GM12878 (cell line): ENCODE measurements around the gene TBC1D10A. TPM values are rescaled to one million over a fixed set of nuclear protein-coding genes. Genes with fewer than 3 reads are reported as not detected.

ENCODE experiments used
- ATAC-seq: fragments of 200-7000 bp; cut with Tn5 transposase; 3 replicates; pipeline ENCODE4 v1.9.1; 2020; ENCODE audit warnings: mild to moderate bottlenecking, moderate library complexity
- BruUV-seq: library from RNA; stranded (reverse); fragments of 400-500 nt; replicated peaks from 2 replicates; lab custom pipeline; 2021; lab: Mats Ljungman, UMichigan
- CTCF ChIA-PET: fragments of 300-600 bp; sonication (Branson Sonifier 250); formaldehyde crosslinking; extraction: SDS; loops from one replicate; lab custom pipeline; 2021; ENCODE audit warnings: inconsistent platforms; lab: Yijun Ruan, JAX
- POLR2A ChIA-PET: fragments of 350-600 bp; formaldehyde crosslinking; extraction: SDS; loops from one replicate; lab custom pipeline; 2021; ENCODE audit warnings: inconsistent platforms; lab: Charles Lee
- RAD21 ChIA-PET: fragments of 300-600 bp; sonication (Branson Sonifier 250); formaldehyde crosslinking; loops from one replicate; lab custom pipeline; 2023; ENCODE audit warnings: antibody characterized with exemption; ENCODE audit not compliant: unreplicated experiment; lab: Charles Lee
- SMC1A ChIA-PET: fragments of 300-600 bp; sonication (Branson Sonifier 250); formaldehyde crosslinking; loops from one replicate; lab custom pipeline; 2023; ENCODE audit not compliant: unreplicated experiment, uncharacterized antibody; lab: Charles Lee
- DNase-seq: peaks from one replicate; pipeline ENCODE4 v3.0.0-alpha.2; 2011; ENCODE audit warnings: low read depth, low spot score
- FAIRE-seq: peaks from 3 replicates; lab custom pipeline; 2011; peaks lifted over from hg19 to GRCh38; lab: Jason Lieb, UNC
- H2AFZ ChIP-seq: 2 replicates; pipeline ENCODE4 v1.6.0; 2011; ENCODE audit warnings: low read depth, low read length, control low read depth; ENCODE audit not compliant: control insufficient read depth
- H3K27ac ChIP-seq: 2 replicates; pipeline ENCODE4 v1.5.1; 2011; ENCODE audit warnings: control low read depth; ENCODE audit not compliant: control insufficient read depth, insufficient read depth
- H3K27me3 ChIP-seq, 2 experiments: replicated peaks in 1 of 2; 2 replicates each; pipeline versions ENCODE4 v1.6.0 to v1.6.1; 2011; ENCODE audit warnings: low read length in 1 of 2; ENCODE audit not compliant: control insufficient read depth in 2 of 2, insufficient read depth in 2 of 2
- H3K36me3 ChIP-seq, 2 experiments: 2 replicates each; pipeline ENCODE4 v1.5.1; 2011; ENCODE audit warnings: low read length in 1 of 2; ENCODE audit not compliant: control insufficient read depth in 2 of 2, insufficient read depth in 2 of 2
- H3K4me1 ChIP-seq: 2 replicates; pipeline ENCODE4 v1.6.1; 2011; ENCODE audit warnings: mild to moderate bottlenecking, low read length, moderate library complexity, mixed read lengths; ENCODE audit not compliant: control insufficient read depth, insufficient read depth
- H3K4me2 ChIP-seq: 2 replicates; pipeline ENCODE4 v1.6.0; 2011; ENCODE audit warnings: control low read depth; ENCODE audit not compliant: control insufficient read depth, insufficient read depth
- H3K4me3 ChIP-seq: fragments of 200-600 bp; sonication (generic); 2 replicates; pipeline ENCODE4 v1.5.1; 2016
- H3K79me2 ChIP-seq: 2 replicates; pipeline ENCODE4 v1.6.0; 2011; ENCODE audit warnings: low read length; ENCODE audit not compliant: control insufficient read depth, insufficient read depth
- H3K9ac ChIP-seq: 2 replicates; pipeline ENCODE4 v1.8.0; 2011; ENCODE audit warnings: low read length, control low read depth, mixed read lengths; ENCODE audit not compliant: control insufficient read depth, insufficient read depth
- H3K9me3 ChIP-seq: replicated peaks from 3 replicates; pipeline ENCODE4 v1.5.1; 2011; ENCODE audit warnings: mild to moderate bottlenecking, low read length; ENCODE audit not compliant: control insufficient read depth, insufficient read depth
- H4K20me1 ChIP-seq: 2 replicates; pipeline ENCODE4 v1.6.0; 2011; ENCODE audit not compliant: control insufficient read depth, insufficient read depth
- CEBPB ChIP-seq, 2 experiments: fragments of 150-350 bp in 1 of 2; IDR thresholded peaks; 2 replicates each; pipeline ENCODE4 v1.6.1; 2012 to 2014; ENCODE audit warnings: low read depth in 2 of 2, low read length in 2 of 2, borderline replicate concordance in 1 of 2, inconsistent platforms in 1 of 2
- EGR1 ChIP-seq, 2 experiments: IDR thresholded peaks; 1 replicate in 1 of 2; 2 replicates in 1 of 2; pipeline ENCODE4 v1.6.1; 2011 to 2012; ENCODE audit warnings: low read depth in 2 of 2, low read length in 2 of 2, borderline replicate concordance in 1 of 2, mild to moderate bottlenecking in 1 of 2, moderate library complexity in 1 of 2
- KAT2A ChIP-seq: conservative IDR thresholded peaks from 2 replicates; pipeline ENCODE4 v1.6.1; 2011; ENCODE audit warnings: low read depth, low read length; ENCODE audit not compliant: control insufficient read depth
- NFYA ChIP-seq: IDR thresholded peaks from 2 replicates; pipeline ENCODE4 v1.6.1; 2011; ENCODE audit warnings: low read depth, mild to moderate bottlenecking, low read length, improper control_type of control experiment, borderline replicate concordance
- RFX5 ChIP-seq: IDR thresholded peaks from 2 replicates; pipeline ENCODE4 v1.6.1; 2011; ENCODE audit warnings: low read depth, low read length, improper control_type of control experiment
- RUNX3 ChIP-seq: IDR thresholded peaks from 2 replicates; pipeline ENCODE4 v1.6.1; 2012; ENCODE audit warnings: low read length, inconsistent platforms
- SIX5 ChIP-seq: IDR thresholded peaks from 2 replicates; pipeline ENCODE4 v1.6.1; 2011; ENCODE audit warnings: mild to moderate bottlenecking, low read depth, low read length, moderate library complexity; ENCODE audit not compliant: severe bottlenecking
- SMC3 ChIP-seq: IDR thresholded peaks from 2 replicates; pipeline ENCODE4 v1.6.1; 2011; ENCODE audit warnings: low read length, improper control_type of control experiment, borderline replicate concordance
- SREBF1 ChIP-seq: IDR thresholded peaks from 2 replicates; pipeline ENCODE4 v1.6.1; 2012; ENCODE audit warnings: mild to moderate bottlenecking, low read length
- WGBS: methylation state at CpG from one replicate; pipeline ENCODE4 v1.1.6; 2016; ENCODE audit warnings: low lambda C conversion rate; ENCODE audit not compliant: insufficient replicate concordance, insufficient coverage; ENCODE audit errors: missing lambda C conversion rate; 5-methylcytosine and 5-hydroxymethylcytosine counted together
- in situ Hi-C: fragments of 300-500 bp; cut with MboI; formaldehyde crosslinking; loops from 9 replicates; pipeline ENCODE4 v1.14.3; 2018; ENCODE audit warnings: mixed read lengths
- intact Hi-C: fragments of 100-400 bp; cut with micrococcal nuclease; formaldehyde crosslinking; loops from one replicate; pipeline ENCODE4 v1.14.2; 2022; ENCODE audit not compliant: unreplicated experiment
- polyA plus RNA-seq, 11 experiments: library from polyadenylated mRNA; depleted of rRNA in 4 of 11; unstranded in 6 of 11; stranded (reverse) in 5 of 11; fragments of >200 nt; fragmentation: Nextera tagmentation in 4 of 11; fragmentation: Illumina TruSeq in 1 of 11; extraction: Ambion mirVana in 4 of 11; extraction: Trizol in 1 of 11; gene quantifications; 1 replicate in 1 of 11; 2 replicates in 10 of 11; pipeline versions ENCODE4 v1.2.1 to v1.2.3, GENCODE V29; 2011 to 2016; ENCODE audit warnings: inconsistent platforms in 2 of 11, missing spikeins in 2 of 11, low read depth in 1 of 11
- total RNA-seq, 4 experiments: library from RNA; depleted of rRNA in 3 of 4; stranded (reverse); fragments of >200 nt in 3 of 4; fragmentation: Illumina TruSeq in 1 of 4; extraction: Trizol in 1 of 4; gene quantifications; 2 replicates each; pipeline versions ENCODE4 v1.2.1 to v1.2.3, GENCODE V29; 2013 to 2021

The TBC1D10A gene
- total and polyA plus RNA-seq, 10 of the 15 experiments (the other 5 are each of a cell fraction or from before 2014, with no cell fraction given), result 0.27 to 25.7 (median 15.3) TPM

DNA sequence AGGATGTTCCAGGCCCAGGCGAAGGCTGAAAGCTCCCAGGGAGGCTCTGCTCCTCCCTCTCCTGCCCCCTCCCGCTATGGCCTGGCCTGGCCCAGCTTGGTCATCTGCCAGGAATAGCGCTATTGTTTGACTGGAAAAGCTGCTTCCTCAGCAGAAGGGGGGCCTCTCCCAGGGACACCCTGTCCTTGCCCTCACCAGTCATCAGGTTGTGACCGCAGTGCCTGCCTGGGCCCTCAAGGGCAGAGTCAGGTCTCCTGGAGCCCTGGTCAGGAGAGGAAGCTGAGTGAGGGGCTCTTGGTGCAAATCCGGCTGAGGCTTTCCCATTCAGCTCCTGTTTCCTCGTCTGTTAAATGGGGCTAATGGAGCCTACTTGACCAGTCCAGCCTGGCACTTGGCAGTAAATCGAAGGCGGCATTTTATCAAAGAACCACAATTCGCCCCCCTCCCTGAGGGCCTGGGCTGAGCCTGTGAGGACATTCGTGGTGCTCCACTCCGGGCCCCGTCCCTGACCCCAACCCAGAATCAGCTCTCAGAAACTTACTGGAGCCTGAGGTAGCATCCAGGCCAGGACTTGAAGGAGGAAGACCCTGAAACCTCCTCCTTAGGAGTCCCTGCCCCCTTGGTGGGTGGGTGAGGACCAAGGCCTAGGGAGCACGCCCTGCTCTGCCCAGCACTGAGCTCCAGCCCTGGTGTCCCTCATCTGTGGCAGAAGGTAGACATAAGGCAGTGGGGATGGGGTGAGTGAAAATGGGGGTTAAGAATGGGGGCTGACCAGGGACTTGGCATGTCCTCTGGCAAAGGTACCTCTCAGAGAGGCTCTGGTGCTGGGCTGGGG is 35.5 kb downstream of the TBC1D10A start:
- 90% methylated on average over 13 of the region's 13 CpGs for WGBS
- no peaks in the 10 kb centered on the region for H4K20me1 ChIP-seq
- 0 out of 2 replicates have a peak overlapping the region, but pooled peaks have one; percentile 13 for H3K4me2 ChIP-seq
- H3K79me2 ChIP-seq, result no peaks in the 10 kb centered on the region
- in situ Hi-C loops, result no loop called here
- CTCF ChIA-PET, result interaction anchor here (0.6 to 10.5 kb wide), 5 partner anchors 17 to 132 kb away, joined by 3 to 436 read pairs (median 125); partner anchors contain the start of genes MTFP1, RNF215 and TBC1D10A
- no peaks in the 10 kb centered on the region for H3K27me3 ChIP-seq
- intact Hi-C loops, result no loop called here
- H3K9ac ChIP-seq, result no peak overlapping the region
- POLR2A ChIA-PET, result interaction anchor here (0.5 to 4.2 kb wide), 4 partner anchors 12 to 133 kb away, joined by 3 to 28 read pairs (median 6); partner anchors contain the start of gene TBC1D10A
- SMC1A ChIA-PET, result interaction anchor here (1.3 to 7.9 kb wide), 6 partner anchors 15 to 95 kb away, joined by 4 to 201 read pairs (median 58); partner anchors contain the start of genes RNF215 and TBC1D10A
- no peak for FAIRE-seq
- RAD21 ChIA-PET, result interaction anchor here (1.0 to 6.2 kb wide), 6 partner anchors 10 to 133 kb away, joined by 3 to 277 read pairs (median 76); partner anchors contain the start of genes MTFP1, RNF215 and TBC1D10A
- peaks cover 2 to 24% of the 10 kb centered on the region in 2 experiments; a peak in 3 of 4 replicates for H3K36me3 ChIP-seq
- no peak overlapping the region for H2AFZ ChIP-seq
- ATAC-seq, result no peak
- H3K4me1 ChIP-seq, result peaks cover 25% of the 10 kb centered on the region
- TF ChIP-seq SREBF1 (no peak), RUNX3 (no peak), EGR1 (IDR thresholded peaks at IDR 0.05; ENCODE audit: borderline replicate concordance in 1 of 2, low read depth in 2 of 2, low read length in 2 of 2) (no peak), CEBPB (IDR thresholded peaks at IDR 0.05; ENCODE audit: borderline replicate concordance in 1 of 2, low read depth in 2 of 2, low read length in 2 of 2) (no peak), SIX5 (no peak), KAT2A (no peak), RFX5 (no peak), SMC3 (no peak), NFYA (no peak)
- BruUV-seq, result no TSS peak
- no peaks in the 10 kb centered on the region for H3K9me3 ChIP-seq
- DNase-seq, result no peak
- no peak overlapping the region for H3K4me3 ChIP-seq
- H3K27ac ChIP-seq, result peak overlapping the region; percentile 55
